ENCODE measurements around the gene ABHD17B.

The ABHD17B gene

DNA sequence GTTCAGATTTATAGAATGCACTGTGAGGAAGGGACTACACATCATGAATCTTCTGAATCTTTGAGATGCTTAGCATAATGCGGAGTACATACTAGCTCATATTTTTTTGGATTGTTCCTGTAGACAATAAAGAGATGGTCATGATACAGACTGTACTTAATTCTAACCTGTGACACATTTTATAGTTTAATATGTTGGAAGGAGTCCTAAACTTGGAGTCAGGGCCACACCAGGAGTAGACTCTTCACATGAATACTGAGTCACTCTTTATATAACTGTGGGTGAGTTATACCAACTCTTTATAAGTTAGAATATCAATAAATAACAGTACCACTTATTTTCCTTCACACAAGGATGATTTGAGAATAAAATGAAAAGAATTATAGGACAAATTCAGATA lies 17.4 kb upstream of the ABHD17B start:
- TF ChIP-seq, protein P1, sequence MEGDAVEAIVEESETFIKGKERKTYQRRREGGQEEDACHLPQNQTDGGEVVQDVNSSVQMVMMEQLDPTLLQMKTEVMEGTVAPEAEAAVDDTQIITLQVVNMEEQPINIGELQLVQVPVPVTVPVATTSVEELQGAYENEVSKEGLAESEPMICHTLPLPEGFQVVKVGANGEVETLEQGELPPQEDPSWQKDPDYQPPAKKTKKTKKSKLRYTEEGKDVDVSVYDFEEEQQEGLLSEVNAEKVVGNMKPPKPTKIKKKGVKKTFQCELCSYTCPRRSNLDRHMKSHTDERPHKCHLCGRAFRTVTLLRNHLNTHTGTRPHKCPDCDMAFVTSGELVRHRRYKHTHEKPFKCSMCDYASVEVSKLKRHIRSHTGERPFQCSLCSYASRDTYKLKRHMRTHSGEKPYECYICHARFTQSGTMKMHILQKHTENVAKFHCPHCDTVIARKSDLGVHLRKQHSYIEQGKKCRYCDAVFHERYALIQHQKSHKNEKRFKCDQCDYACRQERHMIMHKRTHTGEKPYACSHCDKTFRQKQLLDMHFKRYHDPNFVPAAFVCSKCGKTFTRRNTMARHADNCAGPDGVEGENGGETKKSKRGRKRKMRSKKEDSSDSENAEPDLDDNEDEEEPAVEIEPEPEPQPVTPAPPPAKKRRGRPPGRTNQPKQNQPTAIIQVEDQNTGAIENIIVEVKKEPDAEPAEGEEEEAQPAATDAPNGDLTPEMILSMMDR (IDR thresholded peaks at IDR 0.05; ENCODE audit: low read length, missing control alignments), result no peak
- no peak overlapping the region for H3K4me3 ChIP-seq (replicated peaks; ENCODE audit: low read depth, low read length)
- no peak for DNase-seq (ENCODE audit: low read depth)

DNA sequence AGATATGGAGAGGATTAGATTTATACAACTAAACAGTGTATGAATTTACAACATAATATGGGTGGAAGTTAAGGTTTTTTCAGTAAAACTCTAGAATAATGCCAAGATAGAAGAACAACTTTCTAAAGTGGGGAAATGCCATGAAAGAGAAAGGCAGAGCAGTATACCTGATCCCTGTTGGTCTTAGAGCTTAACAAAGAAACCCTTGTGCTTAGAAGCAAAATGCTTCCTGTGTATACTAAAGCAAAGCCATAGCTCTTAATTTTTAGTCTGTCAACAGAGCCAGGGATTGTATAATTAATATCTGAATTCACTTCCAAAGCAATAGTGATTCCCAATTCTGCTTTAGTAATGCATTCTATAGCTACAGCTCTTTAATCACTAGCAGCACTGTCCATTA lies 14.8 kb upstream of the ABHD17B start:
- no peak for DNase-seq (ENCODE audit: low read depth)
- TF ChIP-seq, protein P1 (IDR thresholded peaks at IDR 0.05; ENCODE audit: low read length, missing control alignments), result no peak

DNA sequence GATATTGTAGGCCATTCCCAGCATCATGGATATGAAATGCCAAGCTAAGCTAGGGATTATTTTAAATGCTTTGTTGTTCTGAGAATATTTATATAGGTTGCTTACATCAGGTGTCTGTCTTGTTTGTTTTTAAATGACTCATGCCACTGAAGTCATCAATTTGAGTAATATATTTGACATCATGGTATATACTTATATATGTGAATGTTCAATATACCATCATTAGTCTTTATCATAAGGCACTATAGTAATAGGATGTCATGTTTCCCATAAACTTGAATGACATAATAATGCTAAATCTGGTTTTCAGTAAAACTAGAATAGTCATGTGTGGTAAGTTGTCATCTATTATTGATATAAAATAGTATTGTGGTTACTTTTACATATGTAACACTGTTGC lies 13.6 kb upstream of the ABHD17B start:
- H3K4me3 ChIP-seq (replicated peaks; ENCODE audit: low read depth, low read length), result no peak overlapping the region
- no peak for DNase-seq (ENCODE audit: low read depth)
- TF ChIP-seq, protein P1 (IDR thresholded peaks at IDR 0.05; ENCODE audit: low read length, missing control alignments), result no peak

More for the DNA sequence above, 14.8 kb upstream of the ABHD17B start:
- no peak overlapping the region for H3K4me3 ChIP-seq (replicated peaks; ENCODE audit: low read depth, low read length)

DNA sequence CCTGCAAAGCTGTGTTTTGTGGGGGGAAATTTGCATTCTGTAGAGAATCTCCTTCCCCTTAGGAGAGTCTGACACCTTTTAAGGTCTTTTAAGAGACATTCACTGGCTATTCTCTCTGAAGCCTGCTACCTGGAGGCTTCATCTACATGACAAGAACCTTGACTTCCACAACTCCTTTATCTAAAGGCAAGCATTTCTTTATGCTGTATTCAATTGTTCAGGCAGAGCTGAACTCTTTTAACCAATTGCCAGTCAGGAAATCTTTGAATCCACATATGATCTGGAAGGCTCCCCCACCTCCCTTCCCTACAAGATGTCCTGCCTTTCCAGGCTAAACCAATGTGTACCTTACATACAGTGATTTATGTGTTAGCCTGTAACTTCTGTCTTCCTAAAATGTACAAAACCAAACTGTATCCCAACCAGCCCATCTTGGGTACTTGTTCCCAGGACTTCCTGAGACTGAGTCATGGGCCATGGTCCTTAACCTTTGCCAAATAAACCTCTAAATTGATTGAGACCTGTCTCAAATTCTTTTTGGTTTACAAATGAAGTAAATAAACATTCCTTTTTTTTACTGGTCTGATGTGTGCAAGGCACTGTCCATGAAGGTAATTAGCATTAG lies 10.3 kb upstream of the ABHD17B start:
- TF ChIP-seq, protein P1 (IDR thresholded peaks at IDR 0.05; ENCODE audit: low read length, missing control alignments), result no peak
- H3K4me3 ChIP-seq (replicated peaks; ENCODE audit: low read depth, low read length), result no peak overlapping the region
- DNase-seq (ENCODE audit: low read depth), result no peak

DNA sequence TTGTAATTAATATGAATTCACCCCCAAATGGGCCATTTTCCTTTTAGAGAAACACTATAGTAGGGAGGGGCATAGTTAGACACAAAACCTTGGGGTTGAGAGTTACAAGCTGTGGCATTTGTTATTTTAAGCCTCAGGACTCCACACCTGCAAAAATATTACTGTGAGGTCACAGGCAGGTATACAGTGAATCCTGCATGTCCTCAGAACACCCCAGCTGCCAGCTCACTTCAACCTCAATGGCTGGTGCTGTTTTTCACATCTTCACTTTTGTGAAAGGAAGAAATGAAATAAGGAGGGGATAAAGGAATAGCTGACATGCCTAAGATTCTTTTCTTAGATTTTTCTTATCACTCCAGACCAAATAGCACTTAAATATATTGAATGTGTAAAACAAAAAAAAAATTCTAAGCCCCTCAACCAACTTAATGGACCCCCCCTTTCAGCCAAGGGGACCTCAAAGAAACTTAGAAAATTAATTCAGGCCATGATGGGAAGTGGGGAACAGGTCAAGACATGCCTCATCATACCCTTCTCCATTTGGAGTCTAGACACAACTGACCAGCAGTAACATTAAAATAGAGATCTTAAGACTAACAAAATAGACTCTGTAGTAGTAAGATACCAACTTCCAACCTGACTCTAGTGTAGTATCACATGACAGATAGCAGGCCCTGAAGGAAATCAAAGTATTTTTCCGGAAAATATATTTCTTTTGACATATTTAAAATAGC lies 9.6 kb upstream of the ABHD17B start:
- DNase-seq (ENCODE audit: low read depth), result no peak
- no peak overlapping the region for H3K4me3 ChIP-seq (replicated peaks; ENCODE audit: low read depth, low read length)
- TF ChIP-seq, protein P1 (IDR thresholded peaks at IDR 0.05; ENCODE audit: low read length, missing control alignments), result no peak

DNA sequence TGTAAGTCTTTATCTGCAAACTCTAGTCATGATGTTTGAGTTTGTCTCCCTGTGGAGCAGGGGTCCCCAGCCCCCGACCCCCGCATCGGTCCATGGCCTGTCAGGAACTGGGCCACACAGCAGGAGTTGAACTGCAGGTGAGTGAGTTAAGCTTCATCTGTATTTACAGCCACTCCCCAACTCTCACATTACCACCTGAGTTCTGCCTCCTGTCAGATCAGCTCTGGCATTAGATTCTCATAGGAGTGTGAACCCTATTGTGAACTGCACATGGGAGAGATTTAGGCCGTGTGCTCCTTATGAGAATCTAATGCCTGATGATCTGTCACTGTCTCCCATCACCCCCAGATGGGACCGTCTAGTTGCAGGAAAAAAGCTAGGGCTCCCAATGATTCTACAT lies 7.4 kb upstream of the ABHD17B start:
- TF ChIP-seq, protein P1 (IDR thresholded peaks at IDR 0.05; ENCODE audit: low read length, missing control alignments), result no peak

More for the DNA sequence above, 7.4 kb upstream of the ABHD17B start:
- no peak for DNase-seq (ENCODE audit: low read depth)
- H3K4me3 ChIP-seq (replicated peaks; ENCODE audit: low read depth, low read length), result no peak overlapping the region

Measured in fibroblast of pulmonary artery (primary cell).